ENCODE data around the gene SHISAL2A. TPM values are rescaled to one million over a fixed set of nuclear protein-coding genes. Genes with fewer than 3 reads are reported as not detected.
A peak's percentile ranks its signal among the peaks of the same experiment; 100 is the strongest.

Gene SHISAL2A
- total and polyA plus RNA-seq, 2 of the 13 experiments (the other 11 are each of a cell fraction or from before 2014, with no cell fraction given) = not detected

DNA sequence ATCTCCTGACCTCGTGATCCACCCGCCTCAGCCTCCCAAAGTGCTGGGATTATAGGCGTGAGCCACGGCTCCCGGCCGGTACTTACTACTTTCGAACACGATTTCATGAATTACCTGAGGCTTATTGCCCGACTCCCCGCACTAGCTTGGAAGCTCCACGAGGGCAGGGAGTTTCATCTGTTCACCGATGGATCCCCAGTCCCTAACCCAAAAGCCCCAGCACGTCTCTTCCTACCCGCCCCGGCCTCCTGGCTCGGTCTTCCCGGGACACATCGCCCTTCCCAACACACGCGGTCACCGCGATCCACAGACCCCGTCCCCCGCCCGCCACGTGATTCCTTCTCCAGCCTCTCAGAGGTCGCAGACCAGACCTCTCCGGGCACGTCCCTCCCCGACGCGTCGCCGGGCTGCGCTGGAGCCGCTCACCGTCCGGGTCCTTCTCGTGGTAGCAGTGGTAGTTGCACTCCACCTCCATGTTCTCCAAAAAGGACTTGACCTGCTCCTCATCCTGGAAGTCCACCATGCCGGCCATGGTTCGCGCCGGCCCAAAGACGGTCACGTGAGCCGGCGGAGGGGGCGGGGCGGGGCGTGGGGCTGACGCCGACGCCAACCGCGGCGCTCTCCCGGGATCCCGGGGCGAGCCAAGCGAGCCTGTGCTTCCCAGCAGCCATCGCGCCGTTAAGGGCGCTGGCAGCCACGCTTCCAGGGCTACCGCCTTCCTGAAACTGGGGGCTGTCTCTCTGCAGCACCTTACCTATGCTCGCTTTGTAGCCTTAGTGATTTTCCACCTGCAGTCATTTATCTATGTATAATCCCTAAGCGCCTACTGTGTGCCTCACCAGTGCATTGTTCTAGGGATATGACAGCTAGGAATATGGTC lies 65.1 kb downstream of the SHISAL2A start, which contains the start of gene COA7 (continued):
- TF ChIP-seq, protein P1, sequence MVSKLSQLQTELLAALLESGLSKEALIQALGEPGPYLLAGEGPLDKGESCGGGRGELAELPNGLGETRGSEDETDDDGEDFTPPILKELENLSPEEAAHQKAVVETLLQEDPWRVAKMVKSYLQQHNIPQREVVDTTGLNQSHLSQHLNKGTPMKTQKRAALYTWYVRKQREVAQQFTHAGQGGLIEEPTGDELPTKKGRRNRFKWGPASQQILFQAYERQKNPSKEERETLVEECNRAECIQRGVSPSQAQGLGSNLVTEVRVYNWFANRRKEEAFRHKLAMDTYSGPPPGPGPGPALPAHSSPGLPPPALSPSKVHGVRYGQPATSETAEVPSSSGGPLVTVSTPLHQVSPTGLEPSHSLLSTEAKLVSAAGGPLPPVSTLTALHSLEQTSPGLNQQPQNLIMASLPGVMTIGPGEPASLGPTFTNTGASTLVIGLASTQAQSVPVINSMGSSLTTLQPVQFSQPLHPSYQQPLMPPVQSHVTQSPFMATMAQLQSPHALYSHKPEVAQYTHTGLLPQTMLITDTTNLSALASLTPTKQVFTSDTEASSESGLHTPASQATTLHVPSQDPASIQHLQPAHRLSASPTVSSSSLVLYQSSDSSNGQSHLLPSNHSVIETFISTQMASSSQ (IDR thresholded peaks at IDR 0.05; ENCODE audit: low read depth) = no peak
- TF ChIP-seq, protein P1 (CRISPR knock-in tag; IDR thresholded peaks at IDR 0.05; ENCODE audit: borderline replicate concordance) = peak; percentile 68
- TF ChIP-seq, protein P2, sequence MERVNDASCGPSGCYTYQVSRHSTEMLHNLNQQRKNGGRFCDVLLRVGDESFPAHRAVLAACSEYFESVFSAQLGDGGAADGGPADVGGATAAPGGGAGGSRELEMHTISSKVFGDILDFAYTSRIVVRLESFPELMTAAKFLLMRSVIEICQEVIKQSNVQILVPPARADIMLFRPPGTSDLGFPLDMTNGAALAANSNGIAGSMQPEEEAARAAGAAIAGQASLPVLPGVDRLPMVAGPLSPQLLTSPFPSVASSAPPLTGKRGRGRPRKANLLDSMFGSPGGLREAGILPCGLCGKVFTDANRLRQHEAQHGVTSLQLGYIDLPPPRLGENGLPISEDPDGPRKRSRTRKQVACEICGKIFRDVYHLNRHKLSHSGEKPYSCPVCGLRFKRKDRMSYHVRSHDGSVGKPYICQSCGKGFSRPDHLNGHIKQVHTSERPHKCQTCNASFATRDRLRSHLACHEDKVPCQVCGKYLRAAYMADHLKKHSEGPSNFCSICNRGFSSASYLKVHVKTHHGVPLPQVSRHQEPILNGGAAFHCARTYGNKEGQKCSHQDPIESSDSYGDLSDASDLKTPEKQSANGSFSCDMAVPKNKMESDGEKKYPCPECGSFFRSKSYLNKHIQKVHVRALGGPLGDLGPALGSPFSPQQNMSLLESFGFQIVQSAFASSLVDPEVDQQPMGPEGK (CRISPR knock-in tag; IDR thresholded peaks at IDR 0.05) = no peak; the same call in 1 of the 2 replicates
- TF ChIP-seq MLX (CRISPR knock-in tag; IDR thresholded peaks at IDR 0.05) = peak; percentile 74
- TF ChIP-seq, protein P3, sequence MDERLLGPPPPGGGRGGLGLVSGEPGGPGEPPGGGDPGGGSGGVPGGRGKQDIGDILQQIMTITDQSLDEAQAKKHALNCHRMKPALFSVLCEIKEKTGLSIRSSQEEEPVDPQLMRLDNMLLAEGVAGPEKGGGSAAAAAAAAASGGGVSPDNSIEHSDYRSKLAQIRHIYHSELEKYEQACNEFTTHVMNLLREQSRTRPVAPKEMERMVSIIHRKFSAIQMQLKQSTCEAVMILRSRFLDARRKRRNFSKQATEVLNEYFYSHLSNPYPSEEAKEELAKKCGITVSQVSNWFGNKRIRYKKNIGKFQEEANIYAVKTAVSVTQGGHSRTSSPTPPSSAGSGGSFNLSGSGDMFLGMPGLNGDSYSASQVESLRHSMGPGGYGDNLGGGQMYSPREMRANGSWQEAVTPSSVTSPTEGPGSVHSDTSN (CRISPR knock-in tag; IDR thresholded peaks at IDR 0.05) = no peak
- TF ChIP-seq HCFC1 (IDR thresholded peaks at IDR 0.05; ENCODE audit: low read depth, low read length) = no peak
- no peak for TF ChIP-seq DBP (CRISPR knock-in tag; IDR thresholded peaks at IDR 0.05; ENCODE audit: not compliant biosample characterization)
- peak; percentile 98 for TF ChIP-seq ZSCAN31 (CRISPR knock-in tag; IDR thresholded peaks at IDR 0.05; ENCODE audit: low read depth)
- TF ChIP-seq, protein P4, sequence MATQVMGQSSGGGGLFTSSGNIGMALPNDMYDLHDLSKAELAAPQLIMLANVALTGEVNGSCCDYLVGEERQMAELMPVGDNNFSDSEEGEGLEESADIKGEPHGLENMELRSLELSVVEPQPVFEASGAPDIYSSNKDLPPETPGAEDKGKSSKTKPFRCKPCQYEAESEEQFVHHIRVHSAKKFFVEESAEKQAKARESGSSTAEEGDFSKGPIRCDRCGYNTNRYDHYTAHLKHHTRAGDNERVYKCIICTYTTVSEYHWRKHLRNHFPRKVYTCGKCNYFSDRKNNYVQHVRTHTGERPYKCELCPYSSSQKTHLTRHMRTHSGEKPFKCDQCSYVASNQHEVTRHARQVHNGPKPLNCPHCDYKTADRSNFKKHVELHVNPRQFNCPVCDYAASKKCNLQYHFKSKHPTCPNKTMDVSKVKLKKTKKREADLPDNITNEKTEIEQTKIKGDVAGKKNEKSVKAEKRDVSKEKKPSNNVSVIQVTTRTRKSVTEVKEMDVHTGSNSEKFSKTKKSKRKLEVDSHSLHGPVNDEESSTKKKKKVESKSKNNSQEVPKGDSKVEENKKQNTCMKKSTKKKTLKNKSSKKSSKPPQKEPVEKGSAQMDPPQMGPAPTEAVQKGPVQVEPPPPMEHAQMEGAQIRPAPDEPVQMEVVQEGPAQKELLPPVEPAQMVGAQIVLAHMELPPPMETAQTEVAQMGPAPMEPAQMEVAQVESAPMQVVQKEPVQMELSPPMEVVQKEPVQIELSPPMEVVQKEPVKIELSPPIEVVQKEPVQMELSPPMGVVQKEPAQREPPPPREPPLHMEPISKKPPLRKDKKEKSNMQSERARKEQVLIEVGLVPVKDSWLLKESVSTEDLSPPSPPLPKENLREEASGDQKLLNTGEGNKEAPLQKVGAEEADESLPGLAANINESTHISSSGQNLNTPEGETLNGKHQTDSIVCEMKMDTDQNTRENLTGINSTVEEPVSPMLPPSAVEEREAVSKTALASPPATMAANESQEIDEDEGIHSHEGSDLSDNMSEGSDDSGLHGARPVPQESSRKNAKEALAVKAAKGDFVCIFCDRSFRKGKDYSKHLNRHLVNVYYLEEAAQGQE (IDR thresholded peaks at IDR 0.05; ENCODE audit: borderline replicate concordance in 1 of 2, low read depth in 1 of 2, low read length in 2 of 2) = 0 out of 4 replicates have a peak, but pooled peaks of 1 of the 2 experiments have one; percentile 10
- TF ChIP-seq HDAC2 (CRISPR knock-in tag; IDR thresholded peaks at IDR 0.05) = peak; percentile 67
- TF ChIP-seq ZFP36L1 (CRISPR knock-in tag; IDR thresholded peaks at IDR 0.05) = peak; percentile 97
- 0 out of 2 replicates have a peak, but pooled peaks have one; percentile 56 for TF ChIP-seq PBX3 (CRISPR knock-in tag; IDR thresholded peaks at IDR 0.05; ENCODE audit: borderline replicate concordance)

All from HepG2 (cell line).